Keratinocyte (primary cell): ENCODE data around the gene TOMM6. TPM values are rescaled to one million over a fixed set of nuclear protein-coding genes. Genes with fewer than 3 reads are reported as not detected.

Source experiments
- DNase-seq: peaks from one replicate; pipeline ENCODE4 v3.0.0-alpha.2; 2011; ENCODE audit warnings: low read depth, missing footprints, low spot score
- FAIRE-seq: peaks from 2 replicates; lab custom pipeline; 2011; peaks lifted over from hg19 to GRCh38; lab: Jason Lieb, UNC
- H2AFZ ChIP-seq: 2 replicates; pipeline ENCODE4 v1.6.0; 2012; ENCODE audit warnings: low read length, control low read depth, inconsistent platforms; ENCODE audit not compliant: control insufficient read depth
- H3K27ac ChIP-seq: 2 replicates; pipeline ENCODE4 v1.5.1; 2011; ENCODE audit warnings: low read length; ENCODE audit not compliant: control insufficient read depth, insufficient read depth
- H3K27me3 ChIP-seq: 3 replicates; pipeline ENCODE4 v1.6.0; 2011; ENCODE audit warnings: low read length; ENCODE audit not compliant: control insufficient read depth, insufficient read depth; ENCODE audit errors: extremely low read depth
- H3K36me3 ChIP-seq, 2 experiments: 2 replicates in 1 of 2; 3 replicates in 1 of 2; pipeline ENCODE4 v1.5.1; 2011; ENCODE audit warnings: low read length in 2 of 2, mild to moderate bottlenecking in 1 of 2; ENCODE audit not compliant: control insufficient read depth in 2 of 2, insufficient read depth in 2 of 2; ENCODE audit errors: extremely low read depth in 1 of 2
- H3K4me1 ChIP-seq: 3 replicates; pipeline ENCODE4 v1.5.1; 2011; ENCODE audit warnings: low read length; ENCODE audit not compliant: control insufficient read depth, insufficient read depth; ENCODE audit errors: extremely low read depth
- H3K4me2 ChIP-seq: 3 replicates; pipeline ENCODE4 v1.6.0; 2011; ENCODE audit warnings: low read depth, low read length; ENCODE audit not compliant: control insufficient read depth, insufficient read depth; ENCODE audit errors: extremely low read depth
- H3K4me3 ChIP-seq, 3 experiments: fragments of 200-600 bp in 1 of 3; sonication (generic) in 1 of 3; 2 replicates in 2 of 3; 3 replicates in 1 of 3; pipeline ENCODE4 v1.5.1; 2011 to 2016; ENCODE audit warnings: low read length in 3 of 3, mild to moderate bottlenecking in 3 of 3, control low read depth in 2 of 3, inconsistent platforms in 1 of 3, low read depth in 1 of 3, mixed read lengths in 1 of 3, mixed run types in 1 of 3, moderate library complexity in 1 of 3; ENCODE audit not compliant: control insufficient read depth in 2 of 3, insufficient read depth in 2 of 3; ENCODE audit errors: extremely low read depth in 1 of 3
- H3K79me2 ChIP-seq: 2 replicates; pipeline ENCODE4 v1.6.0; 2012; ENCODE audit warnings: low read length; ENCODE audit not compliant: control insufficient read depth, insufficient read depth
- H3K9ac ChIP-seq: 3 replicates; pipeline ENCODE4 v1.6.0; 2011; ENCODE audit warnings: low read length; ENCODE audit not compliant: control insufficient read depth, insufficient read depth; ENCODE audit errors: extremely low read depth
- H3K9me1 ChIP-seq: 3 replicates; pipeline ENCODE4 v1.6.0; 2011; ENCODE audit warnings: low read length; ENCODE audit not compliant: control insufficient read depth, insufficient read depth; ENCODE audit errors: extremely low read depth
- H3K9me3 ChIP-seq: 2 replicates; pipeline ENCODE4 v1.5.1; 2012; ENCODE audit warnings: low read depth, low read length; ENCODE audit not compliant: control insufficient read depth
- H4K20me1 ChIP-seq: 3 replicates; pipeline ENCODE4 v1.6.0; 2011; ENCODE audit warnings: low read length; ENCODE audit not compliant: control insufficient read depth, insufficient read depth; ENCODE audit errors: extremely low read depth
- CTCF ChIP-seq, 3 experiments: IDR thresholded peaks in 1 of 3; conservative IDR thresholded peaks in 1 of 3; optimal IDR thresholded peaks in 1 of 3; 2 replicates in 2 of 3; 3 replicates in 1 of 3; pipeline versions ENCODE3 to v1.5.1; 2011; ENCODE audit warnings: low read length in 3 of 3, mild to moderate bottlenecking in 3 of 3, moderate library complexity in 2 of 3, control low read depth in 1 of 3, inconsistent platforms in 1 of 3; ENCODE audit not compliant: insufficient read depth in 2 of 3; ENCODE audit errors: extremely low read depth in 1 of 3
- EZH2 ChIP-seq: IDR thresholded peaks from one replicate; pipeline ENCODE4 v1.6.1; 2012; ENCODE audit warnings: inconsistent platforms, mild to moderate bottlenecking, low read length, moderate library complexity
- dilution Hi-C: fragments of 300-500 bp; cut with MboI; formaldehyde crosslinking; loops from one replicate; pipeline ENCODE4 v1.7.0; 2020; ENCODE audit warnings: low sequenced_read_pairs; ENCODE audit not compliant: extremely low pct_ligation_motif_present
- polyA plus RNA-seq, 5 experiments: library from polyadenylated mRNA; depleted of rRNA in 3 of 5; stranded (reverse) in 3 of 5; stranded (forward) in 1 of 5; unstranded in 1 of 5; fragments of >200 nt; gene quantifications; 1 replicate in 1 of 5; 2 replicates in 3 of 5; 3 replicates in 1 of 5; pipeline versions ENCODE4 v1.2.1 to v1.2.3, GENCODE V29; 2011 to 2012; ENCODE audit warnings: missing spikeins in 2 of 5, low read depth in 1 of 5, low replicate concordance in 1 of 5

Gene TOMM6
- polyA plus RNA-seq, 1 donor (not counting 4 experiments of a cell fraction or from before 2014, with no cell fraction given) = 374 TPM

DNA sequence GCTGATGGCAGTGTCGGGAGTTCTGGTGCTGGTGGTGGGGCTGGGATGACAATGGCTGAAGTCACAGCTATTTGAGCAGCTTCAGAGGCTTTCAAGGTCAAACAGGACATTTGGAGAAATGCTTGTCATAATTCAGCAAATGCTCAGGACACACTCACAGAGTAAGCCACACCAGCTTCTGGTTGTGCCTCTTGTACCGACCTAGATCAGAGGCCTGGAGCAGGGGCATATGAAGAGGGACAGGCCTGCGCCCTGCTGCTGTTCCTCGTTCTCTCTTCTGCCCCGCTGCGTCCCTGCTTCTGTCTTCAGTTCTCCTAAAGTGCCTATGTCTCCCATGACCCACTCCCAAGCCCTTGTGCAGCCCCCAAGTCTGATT is 39.4 kb upstream of the TOMM6 start:
- TF ChIP-seq CTCF (optimal IDR thresholded peaks at IDR 0.05 in 1 of 3, IDR thresholded peaks at IDR 0.05 in 1 of 3, conservative IDR thresholded peaks at IDR 0.05 in 1 of 3; ENCODE audit: extremely low read depth in 1 of 3, insufficient read depth in 2 of 3, low read length in 3 of 3) = no peak
- TF ChIP-seq EZH2 = no peak
- Histone ChIP-seq H2AFZ (no peak overlapping the region), H3K4me1 (no peaks in the 10 kb centered on the region), H3K79me2 (no peaks in the 10 kb centered on the region), H3K4me2 (no peak overlapping the region), H4K20me1 (no peaks in the 10 kb centered on the region), H3K9ac (no peak overlapping the region), H3K36me3 (no peaks in the 10 kb centered on the region), H3K27ac (no peak overlapping the region), H3K9me1 (no peaks in the 10 kb centered on the region), H3K27me3 (no peaks in the 10 kb centered on the region), H3K4me3 (no peak overlapping the region), H3K9me3 (no peaks in the 10 kb centered on the region)
- dilution Hi-C loops = no loop called here
- FAIRE-seq (no peak), DNase-seq (no peak)

- H3K4me2 ChIP-seq = no peak overlapping the region
- H4K20me1 ChIP-seq = no peaks in the 10 kb centered on the region
- H3K9ac ChIP-seq = no peak overlapping the region
- H3K27me3 ChIP-seq = no peaks in the 10 kb centered on the region
- H3K9me3 ChIP-seq = no peaks in the 10 kb centered on the region
- no peaks in the 10 kb centered on the region for H3K79me2 ChIP-seq
- no peak for TF ChIP-seq EZH2
- TF ChIP-seq CTCF (optimal IDR thresholded peaks at IDR 0.05 in 1 of 3, IDR thresholded peaks at IDR 0.05 in 1 of 3, conservative IDR thresholded peaks at IDR 0.05 in 1 of 3; ENCODE audit: extremely low read depth in 1 of 3, insufficient read depth in 2 of 3, low read length in 3 of 3) = no peak
- no peaks in the 10 kb centered on the region for H3K4me1 ChIP-seq
- H3K36me3 ChIP-seq = no peaks in the 10 kb centered on the region
- H3K9me1 ChIP-seq = no peaks in the 10 kb centered on the region
- DNase-seq = no peak
- dilution Hi-C loops = no loop called here
- no peak overlapping the region for H2AFZ ChIP-seq
- H3K4me3 ChIP-seq = no peak overlapping the region
- no peak overlapping the region for H3K27ac ChIP-seq
- FAIRE-seq = no peak
Measured at GRCh38 chr6:41748542-41748941, 39.0 kb upstream of the TOMM6 start.
